ENCODE data around the gene OR6K3.

OR6K3 gene

GRCh38 chr1:158730453-158730852 lies 9.9 kb upstream of the OR6K3 start:
- TF ChIP-seq CTCF (IDR thresholded peaks at IDR 0.05; ENCODE audit: low read depth, low read length, missing control alignments) = no peak
- H3K4me3 ChIP-seq (replicated peaks; ENCODE audit: low read depth, low read length) = no peak overlapping the region
- no peak for DNase-seq (ENCODE audit: extremely low read depth, low read depth)

- H3K4me3 ChIP-seq (replicated peaks; ENCODE audit: low read depth, low read length) = no peak overlapping the region
- DNase-seq (ENCODE audit: extremely low read depth, low read depth) = no peak
- no peak for TF ChIP-seq CTCF (IDR thresholded peaks at IDR 0.05; ENCODE audit: low read depth, low read length, missing control alignments)
Observed at GRCh38 chr1:158728510-158729225, 8.1 kb upstream of the OR6K3 start.

- TF ChIP-seq CTCF (IDR thresholded peaks at IDR 0.05; ENCODE audit: low read depth, low read length, missing control alignments) = no peak
- H3K4me3 ChIP-seq (replicated peaks; ENCODE audit: low read depth, low read length) = no peak overlapping the region
- no peak for DNase-seq (ENCODE audit: extremely low read depth, low read depth)
Observed at GRCh38 chr1:158724442-158724841, 3.9 kb upstream of the OR6K3 start.

- TF ChIP-seq CTCF (IDR thresholded peaks at IDR 0.05; ENCODE audit: low read depth, low read length, missing control alignments) = no peak
- DNase-seq (ENCODE audit: extremely low read depth, low read depth) = no peak
- H3K4me3 ChIP-seq (replicated peaks; ENCODE audit: low read depth, low read length) = no peak overlapping the region
Observed at GRCh38 chr1:158719664-158720063, 856 bp downstream of the OR6K3 start.

GRCh38 chr1:158717344-158717743 lies 3.2 kb downstream of the OR6K3 start:
- DNase-seq (ENCODE audit: extremely low read depth, low read depth) = no peak
- no peak for TF ChIP-seq CTCF (IDR thresholded peaks at IDR 0.05; ENCODE audit: low read depth, low read length, missing control alignments)
- H3K4me3 ChIP-seq (replicated peaks; ENCODE audit: low read depth, low read length) = no peak overlapping the region

GRCh38 chr1:158716335-158716734 lies 4.2 kb downstream of the OR6K3 start:
- no peak for TF ChIP-seq CTCF (IDR thresholded peaks at IDR 0.05; ENCODE audit: low read depth, low read length, missing control alignments)
- H3K4me3 ChIP-seq (replicated peaks; ENCODE audit: low read depth, low read length) = no peak overlapping the region
- DNase-seq (ENCODE audit: extremely low read depth, low read depth) = no peak

DNA sequence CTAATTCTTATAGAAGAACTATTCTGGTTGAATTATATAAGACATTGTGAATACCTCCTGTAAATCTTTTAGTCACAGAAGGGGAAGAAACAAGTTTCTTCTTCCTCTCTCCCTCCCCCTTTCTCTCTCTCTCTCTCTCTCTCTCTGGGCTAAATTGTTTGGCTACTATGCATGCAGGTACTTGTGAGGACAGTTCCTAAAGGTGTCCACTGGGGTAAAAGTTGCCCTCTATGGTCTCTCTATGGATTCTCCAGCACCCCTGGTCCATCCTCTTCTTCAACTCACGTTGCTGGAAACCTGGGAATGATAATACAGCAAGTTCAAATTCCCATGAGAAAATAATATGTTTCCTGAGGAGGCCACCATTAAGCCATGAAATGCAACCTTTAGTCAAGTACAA lies 5.8 kb downstream of the OR6K3 start:
- TF ChIP-seq CTCF (IDR thresholded peaks at IDR 0.05; ENCODE audit: low read depth, low read length, missing control alignments) = no peak
- DNase-seq (ENCODE audit: extremely low read depth, low read depth) = no peak
- H3K4me3 ChIP-seq (replicated peaks; ENCODE audit: low read depth, low read length) = no peak overlapping the region

All from HFF-Myc (cell line).